ENCODE data around the gene SH2D3C. TPM values are rescaled to one million over a fixed set of nuclear protein-coding genes. Genes with fewer than 3 reads are reported as not detected.

SH2D3C gene
- total and polyA plus RNA-seq, 2 of the 8 experiments (the other 6 are each of a cell fraction or from before 2014, with no cell fraction given), result 6.4 to 8.1 TPM

DNA sequence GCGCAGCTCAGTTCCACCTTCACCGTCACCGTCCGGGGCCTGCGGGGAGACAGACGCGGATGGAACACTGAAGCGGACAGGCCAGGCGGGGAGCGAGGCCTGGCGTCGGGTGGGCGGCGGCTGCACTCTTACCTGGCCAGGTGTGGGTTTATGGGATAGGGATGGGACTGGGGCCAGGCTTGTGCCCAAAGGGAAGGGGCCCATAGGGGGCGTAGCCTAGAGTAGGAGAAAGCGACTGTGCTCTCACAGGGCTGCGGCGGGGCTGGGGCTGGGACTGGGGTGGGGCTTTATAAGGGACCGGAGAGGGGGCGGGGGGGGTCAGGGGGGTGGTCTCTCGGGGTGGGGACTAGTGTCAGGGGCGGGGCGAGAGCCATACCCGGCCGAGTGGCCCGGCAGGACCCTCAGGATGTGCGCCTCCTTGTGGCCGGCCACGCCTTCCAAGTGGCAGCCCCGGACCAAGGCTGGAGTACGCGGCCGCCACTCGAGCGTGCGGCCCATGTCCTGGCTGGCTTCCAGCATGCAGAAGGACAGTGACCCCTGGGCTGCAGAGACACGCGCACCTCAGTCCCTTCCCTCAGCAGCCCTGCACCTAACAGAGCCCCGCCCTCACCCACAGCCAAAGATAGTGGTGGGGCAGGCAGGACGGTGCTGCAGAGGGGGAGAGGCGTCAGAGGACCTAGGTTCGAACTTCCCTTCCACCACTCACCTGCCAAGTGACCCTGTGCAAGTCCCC is 47.0 kb upstream of the SH2D3C start (continued):
- no peak for TF ChIP-seq RFX5 (IDR thresholded peaks at IDR 0.05; ENCODE audit: borderline replicate concordance, low read depth, low read length)
- no peak for TF ChIP-seq SP4 (IDR thresholded peaks at IDR 0.05; ENCODE audit: low read length)
- TF ChIP-seq NRF1 (IDR thresholded peaks at IDR 0.05; ENCODE audit: low read depth, low read length), result no peak
- TF ChIP-seq, protein P1, sequence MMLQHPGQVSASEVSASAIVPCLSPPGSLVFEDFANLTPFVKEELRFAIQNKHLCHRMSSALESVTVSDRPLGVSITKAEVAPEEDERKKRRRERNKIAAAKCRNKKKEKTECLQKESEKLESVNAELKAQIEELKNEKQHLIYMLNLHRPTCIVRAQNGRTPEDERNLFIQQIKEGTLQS (IDR thresholded peaks at IDR 0.05; ENCODE audit: insufficient read depth, low read depth, low read length), result no peak
